ENCODE measurements around the gene CRIP3. TPM values are rescaled to one million over a fixed set of nuclear protein-coding genes. Genes with fewer than 3 reads are reported as not detected.

CRIP3 gene
- total and polyA plus RNA-seq, 4 donors, result 1.1 to 9.5 (median 2.4) TPM

DNA sequence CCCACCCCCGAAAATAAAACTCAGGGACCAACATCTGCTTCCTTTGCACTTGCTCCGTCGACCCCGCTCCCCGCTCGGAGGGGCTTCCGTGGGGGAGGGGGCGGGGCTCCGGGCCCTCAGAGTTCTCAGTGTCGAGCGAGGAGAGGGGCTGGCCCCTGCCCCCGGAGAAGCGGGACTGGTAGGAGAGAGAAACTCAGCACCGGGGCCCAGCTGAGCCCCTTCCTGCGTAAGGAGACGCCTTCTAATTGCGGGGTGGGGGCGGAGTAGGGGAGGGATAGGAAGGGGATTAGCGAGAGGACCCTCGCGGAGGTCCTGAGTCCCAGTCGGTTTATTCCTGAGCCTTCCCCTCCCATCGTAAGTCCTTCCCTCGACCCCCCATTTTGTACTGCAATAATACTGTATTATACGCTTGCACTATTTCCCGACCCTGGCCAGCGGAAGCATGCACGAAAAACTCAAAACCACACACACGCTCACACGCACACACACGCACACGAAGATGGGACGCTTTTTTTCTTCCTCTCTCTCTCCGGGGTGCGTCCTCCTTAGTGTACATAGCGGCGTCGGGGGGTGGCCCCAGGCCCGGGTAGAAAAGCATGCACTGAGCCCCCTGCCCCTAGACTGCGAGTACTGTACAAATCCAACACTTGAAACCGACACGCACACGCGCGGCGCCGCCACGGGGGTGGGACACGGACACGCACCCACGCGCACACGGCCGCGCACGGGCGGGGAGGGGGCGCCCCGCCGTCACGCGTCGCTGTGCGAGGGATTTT, 32.6 kb downstream of the CRIP3 start:
- DNase-seq (ENCODE audit: low spot score), result no peak
- Histone ChIP-seq H3K36me3 (ENCODE audit: control insufficient read depth in 4 of 4, insufficient read depth in 3 of 4, low read depth in 1 of 4, low read length in 3 of 4) (no peaks in the 10 kb centered on the region), H3K4me3 (ENCODE audit: low read depth in 1 of 3, low read length in 3 of 3) (peak overlapping the region in 1 of 3 donors; percentile 68), H3K9ac (ENCODE audit: low read depth in 1 of 2, low read length in 2 of 2) (no peak overlapping the region), H3K4me1 (ENCODE audit: control insufficient read depth in 4 of 4, insufficient read depth in 4 of 4, low read length in 3 of 4) (peaks cover 39 to 81% (median 70%) of the 10 kb centered on the region in 4 donors), H3K27ac (ENCODE audit: low read depth in 1 of 2, low read length in 2 of 2) (peak overlapping the region; percentile 86 to 90), H3K27me3 (ENCODE audit: control insufficient read depth in 4 of 4, insufficient read depth in 4 of 4, low read length in 3 of 4) (no peaks in the 10 kb centered on the region), H3K9me3 (ENCODE audit: control insufficient read depth in 4 of 4, low read length in 3 of 4) (no peaks in the 10 kb centered on the region)
- TF ChIP-seq HNF4A (conservative IDR thresholded peaks at IDR 0.05) (no peak), SP1 (IDR thresholded peaks at IDR 0.05) (no peak), FOXA2 (IDR thresholded peaks at IDR 0.05) (no peak), JUND (IDR thresholded peaks at IDR 0.05) (no peak)
- TF ChIP-seq, protein P1, sequence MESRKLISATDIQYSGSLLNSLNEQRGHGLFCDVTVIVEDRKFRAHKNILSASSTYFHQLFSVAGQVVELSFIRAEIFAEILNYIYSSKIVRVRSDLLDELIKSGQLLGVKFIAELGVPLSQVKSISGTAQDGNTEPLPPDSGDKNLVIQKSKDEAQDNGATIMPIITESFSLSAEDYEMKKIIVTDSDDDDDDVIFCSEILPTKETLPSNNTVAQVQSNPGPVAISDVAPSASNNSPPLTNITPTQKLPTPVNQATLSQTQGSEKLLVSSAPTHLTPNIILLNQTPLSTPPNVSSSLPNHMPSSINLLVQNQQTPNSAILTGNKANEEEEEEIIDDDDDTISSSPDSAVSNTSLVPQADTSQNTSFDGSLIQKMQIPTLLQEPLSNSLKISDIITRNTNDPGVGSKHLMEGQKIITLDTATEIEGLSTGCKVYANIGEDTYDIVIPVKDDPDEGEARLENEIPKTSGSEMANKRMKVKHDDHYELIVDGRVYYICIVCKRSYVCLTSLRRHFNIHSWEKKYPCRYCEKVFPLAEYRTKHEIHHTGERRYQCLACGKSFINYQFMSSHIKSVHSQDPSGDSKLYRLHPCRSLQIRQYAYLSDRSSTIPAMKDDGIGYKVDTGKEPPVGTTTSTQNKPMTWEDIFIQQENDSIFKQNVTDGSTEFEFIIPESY (IDR thresholded peaks at IDR 0.05), result no peak
- 17% methylated on average over 64 of the region's 64 CpGs for WGBS

GRCh38 chr6:43274916-43275597, 33.6 kb downstream of the CRIP3 start:
- TF ChIP-seq, protein P1 (IDR thresholded peaks at IDR 0.05), result no peak
- TF ChIP-seq JUND (IDR thresholded peaks at IDR 0.05) (no peak), SP1 (IDR thresholded peaks at IDR 0.05) (peak; percentile 67), EGR1 (IDR thresholded peaks at IDR 0.05; ENCODE audit: low read depth in 2 of 2) (peak; percentile 88 to 97), YY1 (IDR thresholded peaks at IDR 0.05) (no peak), ATF3 (IDR thresholded peaks at IDR 0.05) (no peak), RAD21 (IDR thresholded peaks at IDR 0.05) (peak in 1 of 2 donors; percentile 9), RXRA (IDR thresholded peaks at IDR 0.05) (peak; percentile 46 to 50), HNF4G (IDR thresholded peaks at IDR 0.05) (peak; percentile 16), HNF4A (conservative IDR thresholded peaks at IDR 0.05) (peak; percentile 43 to 66)
- TF ChIP-seq, protein P2, sequence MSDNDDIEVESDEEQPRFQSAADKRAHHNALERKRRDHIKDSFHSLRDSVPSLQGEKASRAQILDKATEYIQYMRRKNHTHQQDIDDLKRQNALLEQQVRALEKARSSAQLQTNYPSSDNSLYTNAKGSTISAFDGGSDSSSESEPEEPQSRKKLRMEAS (IDR thresholded peaks at IDR 0.05), result no peak
- Histone ChIP-seq H3K9me3 (ENCODE audit: control insufficient read depth in 4 of 4, low read length in 3 of 4) (no peaks in the 10 kb centered on the region), H3K4me3 (ENCODE audit: low read depth in 1 of 3, low read length in 3 of 3) (peak overlapping the region; percentile 27 to 74 (median 68)), H3K9ac (ENCODE audit: low read depth in 1 of 2, low read length in 2 of 2) (peak overlapping the region in 1 of 2 donors; percentile 55), H3K4me1 (ENCODE audit: control insufficient read depth in 4 of 4, insufficient read depth in 4 of 4, low read length in 3 of 4) (peaks cover 44 to 87% (median 72%) of the 10 kb centered on the region in 4 donors), H3K36me3 (ENCODE audit: control insufficient read depth in 4 of 4, insufficient read depth in 3 of 4, low read depth in 1 of 4, low read length in 3 of 4) (no peaks in the 10 kb centered on the region), H3K27ac (ENCODE audit: low read depth in 1 of 2, low read length in 2 of 2) (peak overlapping the region; percentile 86 to 90), H3K27me3 (ENCODE audit: control insufficient read depth in 4 of 4, insufficient read depth in 4 of 4, low read length in 3 of 4) (no peaks in the 10 kb centered on the region)
- WGBS, result 2% methylated on average over 65 of the region's 65 CpGs
- DNase-seq (ENCODE audit: low spot score), result peak; percentile 77
